Occipital lobe (tissue), 2 donors: ENCODE measurements around the gene SCN3A. TPM values are rescaled to one million over a fixed set of nuclear protein-coding genes. Genes with fewer than 3 reads are reported as not detected.

Experiments used
- DNase-seq: peaks from one replicate; lab custom pipeline; 2025; lab: John Stamatoyannopoulos, UW
- total RNA-seq: library from RNA; depleted of rRNA; stranded (reverse); fragments of >200 nt; gene quantifications from one replicate; pipeline ENCODE4 v1.2.3, GENCODE V29; 2014

Gene SCN3A
- total RNA-seq, 1 donor from 2014 or later = 315 TPM

DNA sequence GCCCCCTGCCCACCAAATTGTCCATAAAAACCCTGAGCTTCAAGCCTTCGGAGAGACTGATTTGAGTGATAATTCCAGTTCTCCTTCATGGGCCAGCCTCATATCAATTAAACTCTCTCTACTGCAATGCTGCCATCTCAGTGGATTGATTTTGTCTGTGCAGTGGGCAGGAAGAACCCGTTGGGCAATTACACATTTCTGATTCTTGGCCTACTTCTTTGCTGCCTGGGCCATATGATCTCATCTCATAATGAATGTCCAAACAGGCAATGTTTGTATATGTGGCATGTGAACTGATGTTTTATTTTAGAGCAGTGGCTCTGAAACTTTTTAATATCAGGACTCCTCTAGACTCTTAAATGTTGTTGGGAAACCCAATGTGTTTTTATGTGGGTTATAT is 147.3 kb downstream of the SCN3A start:
- no peak for DNase-seq

DNA sequence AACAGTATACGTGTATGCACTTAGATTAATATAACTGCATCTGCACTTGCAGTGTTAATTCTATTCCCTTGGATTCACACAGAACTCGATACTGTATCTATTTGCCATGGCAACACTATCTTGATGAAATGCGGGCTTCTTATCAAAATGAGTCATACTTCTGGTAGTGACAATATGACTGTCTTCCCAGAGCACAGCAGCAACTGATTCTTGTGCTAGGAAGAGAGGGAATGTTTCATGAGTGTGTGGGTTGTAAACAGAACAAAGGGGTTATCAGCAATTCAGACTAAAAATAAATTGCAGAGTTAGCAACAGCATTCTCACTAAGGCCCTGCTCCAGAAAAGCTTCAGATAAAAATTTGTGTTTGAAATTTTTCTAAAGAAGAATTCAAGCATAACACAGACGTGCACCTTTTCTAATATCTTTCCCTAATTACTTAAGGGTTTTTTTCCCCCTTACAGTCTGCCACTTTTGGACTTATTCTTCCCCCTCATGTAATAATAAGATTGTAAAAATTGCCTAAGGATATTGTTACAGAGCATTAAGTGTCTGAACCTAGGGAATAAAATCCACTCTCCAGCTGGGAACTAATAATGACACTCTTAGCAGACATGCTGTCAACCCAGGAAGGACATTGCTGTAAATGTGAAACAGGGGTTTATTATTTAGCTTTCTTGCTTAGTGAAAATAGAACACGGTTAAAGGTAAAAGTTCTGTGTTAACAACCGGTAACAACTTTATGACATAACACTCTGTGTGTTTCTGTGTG is 148.6 kb downstream of the SCN3A start:
- DNase-seq = no peak

DNA sequence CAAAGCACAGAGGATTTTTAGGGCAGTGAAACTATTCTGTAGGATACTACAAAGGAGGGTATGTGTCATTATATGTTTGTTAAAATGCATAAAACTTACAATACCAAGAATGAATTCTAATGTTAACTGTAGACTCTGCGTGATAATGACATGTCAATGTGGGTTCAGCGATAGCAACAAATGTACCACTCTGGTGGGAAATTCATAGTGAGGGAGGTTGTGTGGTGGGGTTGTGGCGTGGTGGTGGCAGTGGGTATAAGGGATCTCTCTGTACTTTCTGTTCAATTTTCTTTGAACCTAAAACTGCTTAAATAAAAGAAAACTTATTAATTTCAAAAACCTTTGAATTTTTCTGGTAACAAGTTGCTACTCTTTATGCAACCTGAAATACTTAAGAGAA is 149.2 kb downstream of the SCN3A start:
- DNase-seq = no peak

DNA sequence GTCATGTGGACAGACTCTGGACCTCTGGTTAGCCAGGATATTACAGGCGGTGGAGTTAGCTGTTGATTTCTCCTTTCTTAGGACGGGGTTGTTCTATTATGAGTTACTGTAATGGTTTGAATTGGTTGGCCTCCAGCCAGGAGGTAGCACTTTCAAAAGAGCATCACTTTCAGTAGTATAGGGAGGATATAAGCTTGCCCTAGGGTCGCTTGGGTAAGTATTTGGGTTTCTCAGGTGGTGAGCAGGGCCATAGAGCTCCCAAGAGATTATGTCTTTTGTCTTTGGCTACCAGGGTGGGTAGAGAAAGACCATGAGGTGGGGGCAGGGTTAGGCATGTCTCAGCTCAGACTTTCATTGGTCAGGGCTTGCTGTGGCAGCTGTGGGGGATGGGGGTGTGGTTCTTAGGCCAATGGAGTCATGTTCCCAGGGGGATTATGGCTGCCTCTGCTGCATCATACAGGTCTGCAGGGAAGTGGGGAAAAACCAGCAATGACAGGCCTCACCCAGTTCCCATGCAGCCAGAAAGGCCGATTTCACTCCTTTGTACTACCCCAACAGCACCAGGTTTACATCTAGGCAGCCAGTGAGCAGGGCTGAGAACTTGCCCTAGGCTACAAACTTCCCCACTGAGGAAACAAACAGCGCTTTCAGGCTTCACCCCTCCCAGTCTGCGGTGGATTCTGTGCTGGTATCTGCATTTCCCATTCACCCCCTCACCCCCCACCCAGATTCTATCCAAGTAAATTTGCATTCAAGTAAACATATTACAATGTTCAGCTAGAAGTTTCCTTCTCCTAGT is 159.1 kb downstream of the SCN3A start:
- no peak for DNase-seq

Other genes with a start within 250 kb of the SCN3A start
- gene SLC38A11, start 248.5 kb downstream of the SCN3A start, total RNA-seq = 5.0 TPM
- gene SCN2A, start 35.4 kb upstream of the SCN3A start, total RNA-seq = 219 TPM